Left colon (tissue), 2 donors: ENCODE results near the gene KRTAP10-9. TPM values are rescaled to one million over a fixed set of nuclear protein-coding genes. Genes with fewer than 3 reads are reported as not detected.
"Not testable (repeated sequence)": the region's sequence is repeated elsewhere in the genome, so short reads cannot be mapped to it uniquely, and the experiment has no call there.

Experiments
- ATAC-seq: fragments of 200-7000 bp; cut with Tn5 transposase; one replicate; pipeline ENCODE4 v1.9.1; 2020; ENCODE audit warnings: mild to moderate bottlenecking, moderate library complexity
- DNase-seq, 2 donors: peaks; one replicate each; pipeline ENCODE4 v3.0.0-alpha.2; 2020
- intact Hi-C, 2 donors: fragments of 100-400 bp; cut with DNase I in 1 of 2; cut with micrococcal nuclease in 1 of 2; formaldehyde crosslinking; loops; one replicate each; pipeline versions ENCODE4 v1.11.2 to v1.14.0; 2022; cut with DNase I, micrococcal nuclease
- total RNA-seq, 2 donors: library from RNA; stranded (reverse); fragmentation: NEBNext Ultra II Directional; extraction: Animal tissue kit (Norgen Biotek cat#: 25700); gene quantifications; one replicate each; pipeline ENCODE4 v1.2.1, GENCODE V29; 2021
- donor health status: DM: no; HTN: no; CAD: no.
- donor health status: DM: yes; HTN: yes; CAD: no.

The KRTAP10-9 gene
- total RNA-seq, 2 donors from 2014 or later: not detected

DNA sequence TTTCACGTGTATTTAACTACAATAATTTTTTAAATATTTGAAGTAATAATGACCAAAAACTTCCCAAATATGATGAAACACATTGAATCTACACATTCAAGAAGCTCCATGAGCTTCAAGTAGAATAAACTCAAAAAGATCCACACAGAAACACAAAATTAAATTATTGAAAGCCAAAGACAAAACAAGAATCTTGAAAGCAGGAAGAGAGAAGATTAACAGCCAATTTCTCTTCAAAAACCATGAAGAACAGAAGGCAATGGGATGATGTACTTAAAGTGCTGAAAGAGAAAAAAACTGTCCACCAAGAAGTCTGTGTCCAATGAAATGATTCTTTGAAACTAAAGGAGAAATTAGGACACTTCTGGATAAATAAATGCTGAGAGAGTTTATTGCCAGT, 5.2 kb downstream of the KRTAP10-9 start:
- intact Hi-C loops: no loop called here
- ATAC-seq (no peak), DNase-seq (no peak)

GRCh38 chr21:44636209-44637017, 9.5 kb downstream of the KRTAP10-9 start:
- intact Hi-C loops: no loop called here
- DNase-seq (no peak), ATAC-seq (no peak)

DNA sequence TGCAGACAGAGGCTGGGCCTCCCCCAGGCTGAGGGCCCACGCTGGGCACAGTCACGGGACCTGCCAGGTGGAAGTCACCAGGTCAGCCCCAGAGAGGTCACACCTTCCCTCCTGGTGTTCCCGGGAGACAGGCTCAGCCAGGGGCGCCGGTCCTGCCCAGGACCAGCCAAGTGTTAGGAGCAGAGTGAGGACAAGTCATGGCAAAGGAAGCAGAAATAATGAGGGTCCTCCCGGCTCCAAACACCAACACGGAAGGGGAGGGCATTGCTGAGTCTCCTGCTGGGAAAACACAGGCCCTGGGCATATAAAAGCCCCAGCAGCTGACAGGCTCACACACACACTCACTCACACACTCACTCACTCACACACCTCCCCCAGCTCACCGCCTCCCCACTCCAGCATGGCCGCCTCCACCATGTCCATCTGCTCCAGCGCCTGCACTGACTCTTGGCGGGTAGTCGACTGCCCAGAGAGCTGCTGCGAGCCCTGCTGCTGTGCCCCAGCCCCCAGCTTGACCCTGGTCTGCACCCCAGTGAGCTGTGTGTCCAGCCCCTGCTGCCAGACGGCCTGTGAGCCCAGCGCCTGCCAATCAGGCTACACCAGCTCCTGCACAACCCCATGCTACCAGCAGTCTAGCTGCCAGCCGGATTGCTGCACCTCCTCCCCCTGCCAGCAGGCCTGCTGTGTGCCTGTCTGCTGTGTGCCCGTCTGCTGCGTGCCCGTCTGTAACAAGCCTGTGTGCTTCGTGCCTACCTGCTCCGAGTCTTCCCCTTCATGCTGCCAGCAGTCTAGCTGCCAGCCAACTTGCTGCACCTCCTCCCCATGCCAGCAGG, 10.3 kb downstream of the KRTAP10-9 start, which contains the start of gene KRTAP10-10:
Gene KRTAP10-10 (plus strand): TSS at position 339 of the 833 bp plus-strand sequence. CDS start 62 bp downstream, at position 401.
- intact Hi-C loops: no loop called here
- ATAC-seq (no peak), DNase-seq (no peak)

DNA sequence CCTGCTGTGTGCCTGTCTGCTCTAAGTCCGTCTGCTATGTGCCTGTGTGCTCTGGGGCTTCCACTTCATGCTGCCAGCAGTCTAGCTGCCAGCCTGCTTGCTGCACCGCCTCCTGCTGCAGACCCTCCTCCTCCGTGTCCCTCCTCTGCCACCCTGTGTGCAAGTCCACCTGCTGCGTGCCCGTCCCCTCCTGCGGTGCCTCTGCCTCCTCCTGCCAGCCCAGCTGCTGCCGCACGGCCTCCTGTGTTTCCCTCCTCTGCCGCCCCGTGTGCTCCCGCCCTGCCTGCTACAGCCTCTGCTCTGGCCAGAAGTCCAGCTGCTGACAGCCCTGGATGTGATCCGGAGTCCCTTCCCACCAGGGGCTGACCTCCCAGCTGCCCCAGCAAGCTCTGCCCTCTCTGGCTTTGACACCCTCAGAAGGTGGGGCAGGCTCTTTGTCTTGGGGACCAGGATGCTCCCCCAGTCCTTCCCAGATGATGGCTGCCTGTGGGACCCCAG, 11.0 kb downstream of the KRTAP10-9 start:
- ATAC-seq, DNase-seq, intact Hi-C loops: not testable (repeated sequence)

DNA sequence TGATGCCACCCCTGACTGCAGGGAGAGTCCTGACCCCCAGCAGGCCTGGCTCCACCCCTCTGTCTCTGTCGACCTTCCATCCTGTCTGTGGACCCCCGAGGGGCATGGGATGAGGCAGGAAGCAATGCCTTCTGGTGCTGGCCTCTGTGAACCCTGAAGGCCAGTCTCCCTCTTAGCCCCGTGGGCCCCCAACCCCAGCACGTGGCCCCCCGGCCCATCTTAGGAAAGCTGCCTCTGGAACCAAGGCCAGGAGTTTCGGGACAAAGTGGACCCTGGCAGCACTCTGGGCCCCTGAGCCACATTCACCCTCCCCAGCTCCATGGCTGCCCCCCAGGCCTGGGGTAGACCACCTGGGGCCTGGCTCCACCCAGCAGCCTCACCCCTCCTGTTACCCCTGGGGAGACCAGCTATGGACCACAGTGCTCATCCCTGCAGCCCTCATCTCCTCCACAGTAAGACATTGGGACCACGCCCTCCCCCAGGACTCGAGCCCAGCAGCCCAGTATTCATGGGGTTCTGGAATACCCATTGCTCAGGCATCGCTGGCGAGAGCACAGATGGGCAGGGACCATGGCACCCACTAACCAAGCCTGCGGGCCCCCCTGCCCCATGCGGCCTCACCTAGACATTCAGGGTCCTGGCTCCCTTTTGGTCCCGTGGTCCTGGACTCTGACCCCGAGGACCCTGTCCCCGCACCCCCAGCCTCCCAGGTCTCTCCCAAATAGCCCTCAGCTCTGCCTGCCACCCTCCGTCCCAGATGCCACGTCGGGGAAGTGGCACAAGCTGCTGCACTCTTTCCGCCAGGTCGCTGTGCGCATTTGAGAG, 11.8 kb downstream of the KRTAP10-9 start:
- intact Hi-C loops, ATAC-seq, DNase-seq: not testable (repeated sequence)

GRCh38 chr21:44639331-44639655, 12.4 kb downstream of the KRTAP10-9 start:
- no peak for DNase-seq
- intact Hi-C loops: no loop called here
- ATAC-seq: no peak

- ATAC-seq: no peak
Measured at GRCh38 chr21:44640761-44641160, 13.9 kb downstream of the KRTAP10-9 start.

DNA sequence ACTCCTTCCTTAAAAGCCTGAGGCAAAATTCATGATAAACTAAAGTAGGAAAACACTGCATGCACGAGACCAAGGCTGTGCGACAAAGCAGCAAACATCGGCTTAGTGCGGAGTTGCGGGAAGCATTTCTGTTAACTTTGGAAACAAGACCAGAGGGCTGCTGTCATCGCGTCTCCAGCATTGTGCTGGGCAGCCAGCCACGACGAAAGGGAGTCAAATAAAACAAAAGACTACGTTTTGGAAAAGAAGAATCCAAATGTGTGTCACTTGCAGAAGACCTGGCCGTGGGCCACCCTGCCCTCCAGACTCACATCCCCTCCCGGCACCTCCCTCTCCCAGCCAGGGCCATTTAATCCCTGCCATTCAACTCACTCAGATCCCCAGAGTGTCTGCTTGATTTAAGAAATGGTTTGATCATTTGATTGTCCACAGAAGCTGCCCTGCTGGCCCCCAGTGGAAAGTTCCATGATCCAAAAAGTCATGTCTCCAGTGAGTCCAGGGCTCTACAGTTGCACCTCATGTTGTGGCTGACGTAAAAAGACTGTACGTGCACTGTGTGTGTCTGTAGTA, 16.9 kb downstream of the KRTAP10-9 start:
- intact Hi-C loops: no loop called here
- no peak for ATAC-seq
- no peak for DNase-seq

More at GRCh38 chr21:44640761-44641160, 13.9 kb downstream of the KRTAP10-9 start:
- intact Hi-C loops: no loop called here
- DNase-seq: no peak

DNA sequence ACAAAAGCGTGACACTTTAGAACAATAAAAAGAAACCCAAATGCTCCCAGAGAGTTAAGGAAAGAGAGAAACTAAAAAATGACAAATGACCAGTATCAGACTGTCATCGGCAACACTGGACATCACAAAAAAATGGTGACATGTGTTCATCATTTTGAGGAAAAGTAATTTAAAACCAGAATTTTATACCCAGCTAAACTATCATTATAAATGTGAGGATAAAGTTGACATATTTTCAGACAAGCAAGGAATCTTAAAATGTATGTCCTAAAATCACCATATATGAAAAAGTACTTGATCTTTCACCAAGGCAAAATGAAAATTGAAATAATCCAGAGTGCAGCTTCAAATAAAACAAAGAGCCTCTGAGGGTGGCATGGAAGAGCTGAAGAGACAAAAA, 18.0 kb downstream of the KRTAP10-9 start:
- DNase-seq: no peak
- no peak for ATAC-seq
- intact Hi-C loops: no loop called here

GRCh38 chr21:44646366-44647221, 19.7 kb downstream of the KRTAP10-9 start, which contains the start of gene KRTAP10-11:
KRTAP10-11 (plus strand) TSS chr21:44646414; CDS start chr21:44646459, 45 bp downstream.
- DNase-seq, ATAC-seq, intact Hi-C loops: not testable (repeated sequence)

DNA sequence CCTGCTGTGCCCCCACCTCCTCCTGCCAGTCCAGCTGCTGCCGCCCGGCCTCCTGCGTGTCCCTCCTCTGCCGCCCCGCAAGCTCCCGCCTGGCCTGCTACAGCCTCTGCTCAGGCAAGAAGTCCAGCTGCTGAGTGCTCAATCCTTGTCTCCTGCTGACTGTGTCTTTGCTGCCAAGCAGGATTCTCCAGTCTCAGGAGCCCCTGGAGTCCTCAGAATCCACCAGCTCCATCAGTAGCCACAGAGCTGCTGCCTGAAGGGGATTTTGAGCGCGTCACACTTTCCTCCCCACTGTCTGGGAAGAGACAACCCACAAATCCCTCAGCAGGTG, 20.3 kb downstream of the KRTAP10-9 start:
- intact Hi-C loops: no loop called here
- ATAC-seq: no peak

GRCh38 chr21:44648557-44649311, 21.8 kb downstream of the KRTAP10-9 start:
- ATAC-seq (no peak), DNase-seq (no peak)
- intact Hi-C loops: no loop called here

More for the DNA sequence above, 20.3 kb downstream of the KRTAP10-9 start:
- no peak for DNase-seq

GRCh38 chr21:44649521-44650100, 22.7 kb downstream of the KRTAP10-9 start:
- DNase-seq (no peak), ATAC-seq (no peak)
- intact Hi-C loops: no loop called here

- no peak for ATAC-seq
- intact Hi-C loops: no loop called here
- DNase-seq: no peak
Measured at GRCh38 chr21:44650265-44650972, 23.5 kb downstream of the KRTAP10-9 start.

- ATAC-seq (no peak), DNase-seq (no peak)
- intact Hi-C loops: no loop called here
Measured at GRCh38 chr21:44650973-44651675, 24.2 kb downstream of the KRTAP10-9 start.
